MCF 10A (cell line): Measurements from ENCODE around the gene GMDS. TPM values are rescaled to one million over a fixed set of nuclear protein-coding genes. Genes with fewer than 3 reads are reported as not detected.
A peak's percentile ranks its signal among the peaks of the same experiment; 100 is the strongest.

Experiments
- BruUV-seq: library from RNA; stranded (reverse); fragments of 400-500 nt; replicated peaks from 2 replicates; lab custom pipeline; 2021; lab: Mats Ljungman, UMichigan
- CTCF ChIA-PET: fragments of 300-600 bp; sonication (Branson Sonifier 250); formaldehyde crosslinking; extraction: SDS; loops from one replicate; lab custom pipeline; 2021; ENCODE audit warnings: antibody characterized with exemption, inconsistent platforms; lab: Yijun Ruan, JAX
- POLR2A ChIA-PET: fragments of 300-600, 350-650 bp; sonication (Branson Sonifier 250); formaldehyde crosslinking; extraction: SDS; loops from one replicate; lab custom pipeline; 2020; ENCODE audit warnings: antibody characterized with exemption, inconsistent platforms; lab: Yijun Ruan, JAX
- DNase-seq: peaks from one replicate; pipeline ENCODE4 v3.0.0-alpha.2; 2018; ENCODE audit not compliant: unreplicated experiment
- H3K27ac Mint-ChIP-seq: one replicate; pipeline ENCODE4 v1.8.0; 2022; ENCODE audit warnings: mild to moderate bottlenecking, low read depth, mixed read lengths; ENCODE audit not compliant: unreplicated experiment
- H3K27me3 Mint-ChIP-seq: one replicate; pipeline ENCODE4 v1.8.0; 2022; ENCODE audit warnings: mixed read lengths; ENCODE audit not compliant: insufficient read depth, unreplicated experiment
- H3K36me3 Mint-ChIP-seq: one replicate; pipeline ENCODE4 v1.8.0; 2022; ENCODE audit warnings: mild to moderate bottlenecking, moderate library complexity, mixed read lengths; ENCODE audit not compliant: insufficient read depth, unreplicated experiment
- H3K4me1 Mint-ChIP-seq: one replicate; pipeline ENCODE4 v1.8.0; 2022; ENCODE audit warnings: mixed read lengths; ENCODE audit not compliant: insufficient read depth, unreplicated experiment
- H3K4me3 Mint-ChIP-seq: one replicate; pipeline ENCODE4 v1.8.0; 2022; ENCODE audit warnings: mild to moderate bottlenecking, moderate library complexity, mixed read lengths; ENCODE audit not compliant: unreplicated experiment
- H3K9me3 Mint-ChIP-seq: one replicate; pipeline ENCODE4 v1.8.0; 2022; ENCODE audit warnings: mixed read lengths; ENCODE audit not compliant: unreplicated experiment
- intact Hi-C: fragments of 100-400 bp; cut with micrococcal nuclease; formaldehyde crosslinking; loops from 2 replicates; pipeline ENCODE4 v1.14.1; 2022
- total RNA-seq: library from RNA; stranded (reverse); gene quantifications from 2 replicates; pipeline ENCODE4 v1.2.3, GENCODE V29; 2022
- TF ChIP-seq, protein P1 (sequence below): fragments of 200-600 bp; IDR thresholded peaks from one replicate; pipeline ENCODE4 v1.8.0; 2022; ENCODE audit warnings: antibody characterized with exemption, mild to moderate bottlenecking; ENCODE audit not compliant: unreplicated experiment

GMDS gene
- total RNA-seq, 1 experiment from 2014 or later: 24.9 TPM

- Mint-ChIP-seq H3K4me1 (peaks cover 6% of the 10 kb centered on the region), H3K36me3 (no peaks in the 10 kb centered on the region), H3K27ac (no peak overlapping the region), H3K4me3 (no peak overlapping the region), H3K27me3 (no peaks in the 10 kb centered on the region), H3K9me3 (peaks cover 10% of the 10 kb centered on the region)
- POLR2A ChIA-PET: interaction anchor here (1.1 kb wide), 1 partner anchor 20 kb away, joined by 5 read pairs; no protein-coding TSS in a partner anchor
- DNase-seq: no peak
- TF ChIP-seq, protein P1, sequence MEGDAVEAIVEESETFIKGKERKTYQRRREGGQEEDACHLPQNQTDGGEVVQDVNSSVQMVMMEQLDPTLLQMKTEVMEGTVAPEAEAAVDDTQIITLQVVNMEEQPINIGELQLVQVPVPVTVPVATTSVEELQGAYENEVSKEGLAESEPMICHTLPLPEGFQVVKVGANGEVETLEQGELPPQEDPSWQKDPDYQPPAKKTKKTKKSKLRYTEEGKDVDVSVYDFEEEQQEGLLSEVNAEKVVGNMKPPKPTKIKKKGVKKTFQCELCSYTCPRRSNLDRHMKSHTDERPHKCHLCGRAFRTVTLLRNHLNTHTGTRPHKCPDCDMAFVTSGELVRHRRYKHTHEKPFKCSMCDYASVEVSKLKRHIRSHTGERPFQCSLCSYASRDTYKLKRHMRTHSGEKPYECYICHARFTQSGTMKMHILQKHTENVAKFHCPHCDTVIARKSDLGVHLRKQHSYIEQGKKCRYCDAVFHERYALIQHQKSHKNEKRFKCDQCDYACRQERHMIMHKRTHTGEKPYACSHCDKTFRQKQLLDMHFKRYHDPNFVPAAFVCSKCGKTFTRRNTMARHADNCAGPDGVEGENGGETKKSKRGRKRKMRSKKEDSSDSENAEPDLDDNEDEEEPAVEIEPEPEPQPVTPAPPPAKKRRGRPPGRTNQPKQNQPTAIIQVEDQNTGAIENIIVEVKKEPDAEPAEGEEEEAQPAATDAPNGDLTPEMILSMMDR: no peak
- CTCF ChIA-PET: interaction anchor here (0.7 to 0.9 kb wide), 3 partner anchors 9 to 95 kb away, joined by 3 to 4 read pairs (median 4); no protein-coding TSS in a partner anchor
- intact Hi-C loops: no loop called here
- no TSS peak for BruUV-seq
These were observed 63.8 kb downstream of the GMDS start for GRCh38 chr6:2181567-2181966.

DNA sequence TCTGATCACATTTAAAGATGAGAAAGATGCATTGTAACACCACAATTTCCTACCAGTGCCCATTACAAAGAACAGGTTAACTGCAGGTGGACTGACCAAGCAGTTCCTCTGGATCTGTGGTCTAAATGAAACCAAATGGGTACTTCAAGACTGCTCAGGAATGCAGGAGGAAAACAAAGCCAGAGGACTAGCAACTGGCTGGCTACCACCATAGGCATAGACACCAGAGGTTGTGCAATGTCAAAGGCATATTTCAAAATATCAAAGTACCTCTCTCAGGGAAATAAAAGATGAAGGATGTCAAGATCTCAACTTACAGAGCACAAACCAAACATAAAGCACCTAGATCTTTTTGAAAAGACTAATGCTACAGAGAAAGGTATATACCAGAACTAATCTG is 65.5 kb downstream of the GMDS start:
- H3K27ac Mint-ChIP-seq: no peak overlapping the region
- no peaks in the 10 kb centered on the region for H3K36me3 Mint-ChIP-seq
- no peak overlapping the region for H3K4me3 Mint-ChIP-seq
- ChIA-PET CTCF (no interaction called here), POLR2A (no interaction called here)
- no TSS peak for BruUV-seq
- TF ChIP-seq, protein P1: no peak
- DNase-seq: peak; percentile 60
- H3K27me3 Mint-ChIP-seq: no peaks in the 10 kb centered on the region
- H3K9me3 Mint-ChIP-seq: peaks cover 10% of the 10 kb centered on the region
- intact Hi-C loops: no loop called here
- H3K4me1 Mint-ChIP-seq: peaks cover 6% of the 10 kb centered on the region

GRCh38 chr6:2179241-2179640 is 66.2 kb downstream of the GMDS start:
- H3K4me3 Mint-ChIP-seq: no peak overlapping the region
- H3K9me3 Mint-ChIP-seq: peaks cover 10% of the 10 kb centered on the region
- H3K4me1 Mint-ChIP-seq: peaks cover 6% of the 10 kb centered on the region
- H3K36me3 Mint-ChIP-seq: no peaks in the 10 kb centered on the region
- no peak for DNase-seq
- H3K27ac Mint-ChIP-seq: no peak overlapping the region
- intact Hi-C loops: no loop called here
- BruUV-seq: no TSS peak
- CTCF ChIA-PET: no interaction called here
- TF ChIP-seq, protein P1: no peak
- POLR2A ChIA-PET: interaction anchor here (0.5 kb wide), 1 partner anchor 30 kb away, joined by 3 read pairs; no protein-coding TSS in a partner anchor
- no peaks in the 10 kb centered on the region for H3K27me3 Mint-ChIP-seq

GRCh38 chr6:2178125-2178524 is 67.3 kb downstream of the GMDS start:
- ChIA-PET CTCF (interaction anchor here (1.4 kb wide), 1 partner anchor 582 kb away, joined by 4 read pairs; no protein-coding TSS in a partner anchor), POLR2A (no interaction called here)
- TF ChIP-seq, protein P1: no peak
- Mint-ChIP-seq H3K36me3 (no peaks in the 10 kb centered on the region), H3K4me1 (peaks cover 6% of the 10 kb centered on the region), H3K27ac (no peak overlapping the region), H3K27me3 (no peaks in the 10 kb centered on the region), H3K4me3 (no peak overlapping the region), H3K9me3 (peaks cover 10% of the 10 kb centered on the region)
- DNase-seq: no peak
- intact Hi-C loops: no loop called here
- BruUV-seq: no TSS peak
